Measurements from ENCODE around the gene ELOVL5. TPM values are rescaled to one million over a fixed set of nuclear protein-coding genes. Genes with fewer than 3 reads are reported as not detected.
A peak's percentile ranks its signal among the peaks of the same experiment; 100 is the strongest.

ELOVL5 gene
- total and polyA plus RNA-seq, 4 donors, result 22.1 to 77.8 (median 57.8) TPM

DNA sequence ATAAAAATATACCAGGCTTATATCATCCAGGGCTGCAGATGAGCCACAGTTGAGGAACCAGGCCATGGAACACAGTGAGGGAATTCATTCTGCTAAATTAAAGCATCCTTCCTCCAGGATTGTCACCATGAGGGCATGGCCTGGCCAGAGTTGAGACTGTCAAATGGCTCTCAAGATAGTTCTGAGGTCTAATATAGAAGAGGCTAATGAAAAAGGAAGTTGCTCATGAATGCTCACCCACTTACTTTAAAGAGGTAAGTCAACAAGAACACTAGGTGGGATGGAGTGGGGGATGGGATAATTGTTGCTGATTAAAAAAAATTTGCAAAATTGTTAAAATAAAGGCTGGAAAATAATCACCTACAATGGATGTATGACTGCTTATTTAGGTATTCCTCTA lies 128.1 kb downstream of the ELOVL5 start:
- H3K27ac ChIP-seq (ENCODE audit: low read depth in 1 of 2, low read length in 2 of 2), result no peak overlapping the region
- DNase-seq (ENCODE audit: low spot score), result no peak
- H3K4me1 ChIP-seq (ENCODE audit: control insufficient read depth in 4 of 4, insufficient read depth in 4 of 4, low read length in 3 of 4), result no peaks in the 10 kb centered on the region
- TF ChIP-seq RXRA (IDR thresholded peaks at IDR 0.05), result no peak
- no peak for TF ChIP-seq RAD21 (IDR thresholded peaks at IDR 0.05)
- no peak for TF ChIP-seq FOXA1 (IDR thresholded peaks at IDR 0.05)
- TF ChIP-seq TAF1 (conservative IDR thresholded peaks at IDR 0.05), result no peak
- no peak for TF ChIP-seq FOXA2 (IDR thresholded peaks at IDR 0.05)
- TF ChIP-seq HNF4A (conservative IDR thresholded peaks at IDR 0.05), result no peak
- TF ChIP-seq SP1 (IDR thresholded peaks at IDR 0.05), result no peak
- TF ChIP-seq JUND (IDR thresholded peaks at IDR 0.05), result no peak
- TF ChIP-seq GABPA (IDR thresholded peaks at IDR 0.05 in 1 of 2, conservative IDR thresholded peaks at IDR 0.05 in 1 of 2), result no peak
- TF ChIP-seq, protein P1, sequence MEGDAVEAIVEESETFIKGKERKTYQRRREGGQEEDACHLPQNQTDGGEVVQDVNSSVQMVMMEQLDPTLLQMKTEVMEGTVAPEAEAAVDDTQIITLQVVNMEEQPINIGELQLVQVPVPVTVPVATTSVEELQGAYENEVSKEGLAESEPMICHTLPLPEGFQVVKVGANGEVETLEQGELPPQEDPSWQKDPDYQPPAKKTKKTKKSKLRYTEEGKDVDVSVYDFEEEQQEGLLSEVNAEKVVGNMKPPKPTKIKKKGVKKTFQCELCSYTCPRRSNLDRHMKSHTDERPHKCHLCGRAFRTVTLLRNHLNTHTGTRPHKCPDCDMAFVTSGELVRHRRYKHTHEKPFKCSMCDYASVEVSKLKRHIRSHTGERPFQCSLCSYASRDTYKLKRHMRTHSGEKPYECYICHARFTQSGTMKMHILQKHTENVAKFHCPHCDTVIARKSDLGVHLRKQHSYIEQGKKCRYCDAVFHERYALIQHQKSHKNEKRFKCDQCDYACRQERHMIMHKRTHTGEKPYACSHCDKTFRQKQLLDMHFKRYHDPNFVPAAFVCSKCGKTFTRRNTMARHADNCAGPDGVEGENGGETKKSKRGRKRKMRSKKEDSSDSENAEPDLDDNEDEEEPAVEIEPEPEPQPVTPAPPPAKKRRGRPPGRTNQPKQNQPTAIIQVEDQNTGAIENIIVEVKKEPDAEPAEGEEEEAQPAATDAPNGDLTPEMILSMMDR (IDR thresholded peaks at IDR 0.05; ENCODE audit: low read depth, low read length, missing input control), result no peak
- TF ChIP-seq, protein P2, sequence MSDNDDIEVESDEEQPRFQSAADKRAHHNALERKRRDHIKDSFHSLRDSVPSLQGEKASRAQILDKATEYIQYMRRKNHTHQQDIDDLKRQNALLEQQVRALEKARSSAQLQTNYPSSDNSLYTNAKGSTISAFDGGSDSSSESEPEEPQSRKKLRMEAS (IDR thresholded peaks at IDR 0.05), result no peak
- TF ChIP-seq, protein P3, sequence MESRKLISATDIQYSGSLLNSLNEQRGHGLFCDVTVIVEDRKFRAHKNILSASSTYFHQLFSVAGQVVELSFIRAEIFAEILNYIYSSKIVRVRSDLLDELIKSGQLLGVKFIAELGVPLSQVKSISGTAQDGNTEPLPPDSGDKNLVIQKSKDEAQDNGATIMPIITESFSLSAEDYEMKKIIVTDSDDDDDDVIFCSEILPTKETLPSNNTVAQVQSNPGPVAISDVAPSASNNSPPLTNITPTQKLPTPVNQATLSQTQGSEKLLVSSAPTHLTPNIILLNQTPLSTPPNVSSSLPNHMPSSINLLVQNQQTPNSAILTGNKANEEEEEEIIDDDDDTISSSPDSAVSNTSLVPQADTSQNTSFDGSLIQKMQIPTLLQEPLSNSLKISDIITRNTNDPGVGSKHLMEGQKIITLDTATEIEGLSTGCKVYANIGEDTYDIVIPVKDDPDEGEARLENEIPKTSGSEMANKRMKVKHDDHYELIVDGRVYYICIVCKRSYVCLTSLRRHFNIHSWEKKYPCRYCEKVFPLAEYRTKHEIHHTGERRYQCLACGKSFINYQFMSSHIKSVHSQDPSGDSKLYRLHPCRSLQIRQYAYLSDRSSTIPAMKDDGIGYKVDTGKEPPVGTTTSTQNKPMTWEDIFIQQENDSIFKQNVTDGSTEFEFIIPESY (IDR thresholded peaks at IDR 0.05), result no peak
- no peak for TF ChIP-seq NR2F2 (IDR thresholded peaks at IDR 0.05)
- TF ChIP-seq, protein P4, sequence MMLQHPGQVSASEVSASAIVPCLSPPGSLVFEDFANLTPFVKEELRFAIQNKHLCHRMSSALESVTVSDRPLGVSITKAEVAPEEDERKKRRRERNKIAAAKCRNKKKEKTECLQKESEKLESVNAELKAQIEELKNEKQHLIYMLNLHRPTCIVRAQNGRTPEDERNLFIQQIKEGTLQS (IDR thresholded peaks at IDR 0.05), result no peak
- no peak for TF ChIP-seq EGR1 (IDR thresholded peaks at IDR 0.05; ENCODE audit: low read depth in 2 of 2)
- TF ChIP-seq, protein P5, sequence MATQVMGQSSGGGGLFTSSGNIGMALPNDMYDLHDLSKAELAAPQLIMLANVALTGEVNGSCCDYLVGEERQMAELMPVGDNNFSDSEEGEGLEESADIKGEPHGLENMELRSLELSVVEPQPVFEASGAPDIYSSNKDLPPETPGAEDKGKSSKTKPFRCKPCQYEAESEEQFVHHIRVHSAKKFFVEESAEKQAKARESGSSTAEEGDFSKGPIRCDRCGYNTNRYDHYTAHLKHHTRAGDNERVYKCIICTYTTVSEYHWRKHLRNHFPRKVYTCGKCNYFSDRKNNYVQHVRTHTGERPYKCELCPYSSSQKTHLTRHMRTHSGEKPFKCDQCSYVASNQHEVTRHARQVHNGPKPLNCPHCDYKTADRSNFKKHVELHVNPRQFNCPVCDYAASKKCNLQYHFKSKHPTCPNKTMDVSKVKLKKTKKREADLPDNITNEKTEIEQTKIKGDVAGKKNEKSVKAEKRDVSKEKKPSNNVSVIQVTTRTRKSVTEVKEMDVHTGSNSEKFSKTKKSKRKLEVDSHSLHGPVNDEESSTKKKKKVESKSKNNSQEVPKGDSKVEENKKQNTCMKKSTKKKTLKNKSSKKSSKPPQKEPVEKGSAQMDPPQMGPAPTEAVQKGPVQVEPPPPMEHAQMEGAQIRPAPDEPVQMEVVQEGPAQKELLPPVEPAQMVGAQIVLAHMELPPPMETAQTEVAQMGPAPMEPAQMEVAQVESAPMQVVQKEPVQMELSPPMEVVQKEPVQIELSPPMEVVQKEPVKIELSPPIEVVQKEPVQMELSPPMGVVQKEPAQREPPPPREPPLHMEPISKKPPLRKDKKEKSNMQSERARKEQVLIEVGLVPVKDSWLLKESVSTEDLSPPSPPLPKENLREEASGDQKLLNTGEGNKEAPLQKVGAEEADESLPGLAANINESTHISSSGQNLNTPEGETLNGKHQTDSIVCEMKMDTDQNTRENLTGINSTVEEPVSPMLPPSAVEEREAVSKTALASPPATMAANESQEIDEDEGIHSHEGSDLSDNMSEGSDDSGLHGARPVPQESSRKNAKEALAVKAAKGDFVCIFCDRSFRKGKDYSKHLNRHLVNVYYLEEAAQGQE (IDR thresholded peaks at IDR 0.05), result no peak
- no peak for TF ChIP-seq HNF4G (IDR thresholded peaks at IDR 0.05)
- no peaks in the 10 kb centered on the region for H3K9me3 ChIP-seq (ENCODE audit: control insufficient read depth in 4 of 4, low read length in 3 of 4)
- H3K4me3 ChIP-seq (ENCODE audit: low read depth in 1 of 3, low read length in 3 of 3), result no peak overlapping the region
- no peak overlapping the region for H3K9ac ChIP-seq (ENCODE audit: low read depth in 1 of 2, low read length in 2 of 2)
- H3K27me3 ChIP-seq (ENCODE audit: control insufficient read depth in 4 of 4, insufficient read depth in 4 of 4, low read length in 3 of 4), result no peaks in the 10 kb centered on the region
- no peaks in the 10 kb centered on the region for H3K36me3 ChIP-seq (ENCODE audit: control insufficient read depth in 4 of 4, insufficient read depth in 3 of 4, low read depth in 1 of 4, low read length in 3 of 4)

Small RNA genes within 50 kb of the gene (small RNA-seq; reads per million reads assigned to genes)
- not detected for gene MIR5685
- 0.24 reads per million, percentile 14 among the genes with 10 or more reads in this experiment for gene RNU1-136P

Other genes starting within 250 kb of the ELOVL5 start
- under 1 TPM; 0.05 to 0.08 TPM for gene GCM1, start 200.1 kb downstream of the ELOVL5 start, total RNA-seq
- not detected for gene GCM1, start 200.1 kb downstream of the ELOVL5 start, polyA plus RNA-seq
- 100 to 1,000 TPM; 115 to 135 TPM for gene GCLC, start 196.2 kb upstream of the ELOVL5 start, total RNA-seq
- gene GCLC, start 196.2 kb upstream of the ELOVL5 start, polyA plus RNA-seq, result 10 to 100 TPM; 28.6 to 44.5 TPM